Left lobe of liver (tissue), 2 donors: ENCODE data around the gene GARIN5B. TPM values are rescaled to one million over a fixed set of nuclear protein-coding genes. Genes with fewer than 3 reads are reported as not detected.

Experiments used
- ATAC-seq: fragments of 200-7000 bp; cut with Tn5 transposase; one replicate; pipeline ENCODE4 v1.9.1; 2020; ENCODE audit warnings: mild to moderate bottlenecking, moderate library complexity
- DNase-seq: peaks from one replicate; pipeline ENCODE4 v3.0.0-alpha.2; 2020; ENCODE audit warnings: low spot score
- total RNA-seq: library from RNA; stranded (reverse); gene quantifications from one replicate; pipeline ENCODE4 v1.2.1, GENCODE V29; 2021
- donor health status: DM: no; HTN: no; CAD: no; lungs with moderate emphysema.
- donor health status: DM: no; HTN: yes; CAD: no.

Gene GARIN5B
- total RNA-seq, 1 donor from 2014 or later = not detected

DNA sequence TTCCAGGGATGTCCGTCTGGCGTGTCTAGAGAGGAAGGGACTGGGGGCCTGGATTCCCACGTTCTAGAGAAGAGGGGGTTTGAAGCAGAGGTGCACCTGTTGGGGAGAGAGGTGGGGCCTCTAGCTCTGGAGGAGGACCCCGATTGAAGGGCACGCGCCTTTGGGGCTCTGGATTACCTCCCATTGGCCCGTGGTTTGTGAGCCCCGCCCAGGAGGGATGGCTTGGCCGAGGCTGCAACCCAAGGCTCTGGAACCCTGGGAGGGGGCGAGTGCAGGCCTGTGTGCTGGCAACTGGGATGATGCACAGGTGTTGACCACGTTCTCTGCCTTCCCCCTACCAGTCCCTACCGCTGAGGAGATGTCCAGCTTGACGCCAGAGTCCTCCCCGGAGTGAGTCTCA is 58.1 kb downstream of the GARIN5B start:
- DNase-seq (no peak), ATAC-seq (no peak)

Other genes with a start within 250 kb of the GARIN5B start
- 46.5 TPM for gene PPP1R12C, start 245.6 kb downstream of the GARIN5B start, total RNA-seq
- 0.18 TPM for gene TNNT1, start 214.1 kb downstream of the GARIN5B start, total RNA-seq
- not detected for gene TNNI3, start 205.5 kb downstream of the GARIN5B start, total RNA-seq
- 0.63 TPM for gene DNAAF3, start 196.6 kb downstream of the GARIN5B start, total RNA-seq
- gene SYT5, start 183.0 kb downstream of the GARIN5B start, total RNA-seq = 0.20 TPM
- gene PTPRH, start 153.8 kb downstream of the GARIN5B start, total RNA-seq = 6.3 TPM
- gene TMEM86B, start 134.5 kb downstream of the GARIN5B start, total RNA-seq = 15.5 TPM
- 30.3 TPM for gene PPP6R1, start 104.2 kb downstream of the GARIN5B start, total RNA-seq
- gene HSPBP1, start 83.2 kb downstream of the GARIN5B start, total RNA-seq = 15.7 TPM
- 0.55 TPM for gene BRSK1, start 79.3 kb downstream of the GARIN5B start, total RNA-seq
- gene TMEM150B, start 37.9 kb downstream of the GARIN5B start, total RNA-seq = 1.2 TPM
- 4.5 TPM for gene KMT5C, start 23.4 kb downstream of the GARIN5B start, total RNA-seq
- gene COX6B2, start 8.5 kb downstream of the GARIN5B start, total RNA-seq = not detected
- not detected for gene IL11, start 7.2 kb upstream of the GARIN5B start, total RNA-seq
- not detected for gene TMEM190, start 13.6 kb upstream of the GARIN5B start, total RNA-seq
- 26.6 TPM for gene TMEM238, start 21.0 kb upstream of the GARIN5B start, total RNA-seq
- 515 TPM for gene RPL28, start 22.7 kb upstream of the GARIN5B start, total RNA-seq
- 5.6 TPM for gene UBE2S, start 44.5 kb upstream of the GARIN5B start, total RNA-seq
- gene SHISA7, start 80.0 kb upstream of the GARIN5B start, total RNA-seq = not detected
- gene ISOC2, start 98.4 kb upstream of the GARIN5B start, total RNA-seq = 105 TPM
- not detected for gene C19orf85, start 101.5 kb upstream of the GARIN5B start, total RNA-seq
- 5.3 TPM for gene ZNF628, start 113.4 kb upstream of the GARIN5B start, total RNA-seq
- gene NAT14, start 121.9 kb upstream of the GARIN5B start, total RNA-seq = 4.6 TPM
- gene SSC5D, start 125.2 kb upstream of the GARIN5B start, total RNA-seq = 0.81 TPM
- not detected for gene SBK2, start 173.9 kb upstream of the GARIN5B start, total RNA-seq
- not detected for gene SBK3, start 182.3 kb upstream of the GARIN5B start, total RNA-seq
- 4.5 TPM for gene ZNF579, start 217.6 kb upstream of the GARIN5B start, total RNA-seq
- 6.7 TPM for gene FIZ1, start 236.3 kb upstream of the GARIN5B start, total RNA-seq
- gene ZNF524, start 237.0 kb upstream of the GARIN5B start, total RNA-seq = 13.2 TPM
- 8.1 TPM for gene ZNF865, start 242.4 kb upstream of the GARIN5B start, total RNA-seq